B cell (primary cell): ENCODE data around the gene ZNF554.

Experiments used
- CTCF ChIP-seq: fragments of 200-600 bp; IDR thresholded peaks from one replicate; pipeline ENCODE4 v1.8.0; 2022; ENCODE audit warnings: antibody characterized with exemption, mild to moderate bottlenecking
- EZH2 ChIP-seq: IDR thresholded peaks from 2 replicates; pipeline ENCODE4 v1.6.1; 2012; ENCODE audit warnings: borderline replicate concordance, low read depth, mild to moderate bottlenecking, moderate library complexity, low read length; ENCODE audit not compliant: insufficient read depth, poor library complexity, severe bottlenecking

- TF ChIP-seq CTCF (no peak), EZH2 (no peak)
These were observed 3.2 kb downstream of the ZNF554 start for GRCh38 chr19:2822846-2823245.
